ENCODE data around the gene RAB8A.

GRCh38 chr19:16100524-16100923, 11.2 kb upstream of the RAB8A start:
- no peak for TF ChIP-seq POLR2A (IDR thresholded peaks at IDR 0.05)
- TF ChIP-seq CTCF (IDR thresholded peaks at IDR 0.05 in 4 of 5, conservative IDR thresholded peaks at IDR 0.05 in 1 of 5), result no peak
